Vagina (tissue), 2 donors: ENCODE results near the gene MAP4K4.

Experiments
- POLR2AphosphoS5 ChIP-seq, 2 donors: sonication (generic); formaldehyde crosslinking; IDR thresholded peaks; one replicate each; pipeline ENCODE4 v1.9.0; 2017; ENCODE audit warnings: antibody characterized with exemption in 2 of 2, mild to moderate bottlenecking in 2 of 2, low read depth in 1 of 2; ENCODE audit not compliant: insufficient read depth in 1 of 2
- TF ChIP-seq, protein P1 (sequence below), 3 experiments: fragments of 450-650 bp in 2 of 3; fragments of 200-600 bp in 1 of 3; sonication (generic) in 1 of 3; IDR thresholded peaks; one replicate each; pipeline ENCODE4 v1.5.1; 2017 to 2019; ENCODE audit warnings: antibody characterized with exemption in 3 of 3, mild to moderate bottlenecking in 2 of 3, moderate library complexity in 2 of 3

DNA sequence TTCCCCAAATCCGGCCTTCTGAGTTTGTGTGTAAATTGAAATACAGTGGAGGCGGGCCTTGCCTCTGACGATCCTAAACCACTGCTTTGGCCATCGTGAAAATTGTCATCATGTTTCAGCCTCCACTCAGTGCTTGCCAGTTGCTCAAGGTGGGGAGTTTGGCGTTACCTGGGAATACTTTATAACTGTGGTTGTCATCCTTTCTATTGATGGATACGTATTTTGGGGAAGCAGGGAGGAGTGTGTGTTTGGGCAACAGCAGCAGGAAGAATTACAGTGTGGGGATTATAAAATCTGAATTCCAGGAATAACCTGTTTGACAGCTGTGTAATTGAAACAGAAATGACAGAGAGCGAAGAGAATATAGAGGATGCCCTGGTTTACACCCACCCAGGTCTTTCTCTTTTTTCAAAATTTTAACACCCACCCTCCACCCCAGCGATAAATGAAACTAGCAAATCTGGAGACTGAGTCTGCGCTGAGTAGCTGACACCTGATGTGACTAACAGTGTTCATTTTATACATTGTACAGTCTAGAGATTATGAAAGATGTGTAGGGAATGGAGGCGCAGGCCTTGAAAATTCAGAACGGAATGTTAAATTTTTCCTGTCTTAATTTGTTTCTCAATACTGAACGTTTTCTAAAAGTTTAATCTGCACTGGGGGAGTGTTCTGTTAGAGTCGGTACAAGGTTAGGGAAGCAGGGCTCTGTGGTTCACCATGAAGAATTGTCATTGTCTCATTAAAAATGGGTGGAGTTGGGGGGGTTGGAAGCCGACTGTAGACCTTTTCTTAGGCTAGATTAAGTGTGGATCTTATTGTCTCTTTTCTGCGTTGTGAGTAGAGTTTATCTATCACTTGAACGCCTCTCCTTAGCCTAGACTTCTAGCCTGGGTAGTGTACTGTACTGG, 1.6 kb downstream of the MAP4K4 start:
- TF ChIP-seq, protein P1, sequence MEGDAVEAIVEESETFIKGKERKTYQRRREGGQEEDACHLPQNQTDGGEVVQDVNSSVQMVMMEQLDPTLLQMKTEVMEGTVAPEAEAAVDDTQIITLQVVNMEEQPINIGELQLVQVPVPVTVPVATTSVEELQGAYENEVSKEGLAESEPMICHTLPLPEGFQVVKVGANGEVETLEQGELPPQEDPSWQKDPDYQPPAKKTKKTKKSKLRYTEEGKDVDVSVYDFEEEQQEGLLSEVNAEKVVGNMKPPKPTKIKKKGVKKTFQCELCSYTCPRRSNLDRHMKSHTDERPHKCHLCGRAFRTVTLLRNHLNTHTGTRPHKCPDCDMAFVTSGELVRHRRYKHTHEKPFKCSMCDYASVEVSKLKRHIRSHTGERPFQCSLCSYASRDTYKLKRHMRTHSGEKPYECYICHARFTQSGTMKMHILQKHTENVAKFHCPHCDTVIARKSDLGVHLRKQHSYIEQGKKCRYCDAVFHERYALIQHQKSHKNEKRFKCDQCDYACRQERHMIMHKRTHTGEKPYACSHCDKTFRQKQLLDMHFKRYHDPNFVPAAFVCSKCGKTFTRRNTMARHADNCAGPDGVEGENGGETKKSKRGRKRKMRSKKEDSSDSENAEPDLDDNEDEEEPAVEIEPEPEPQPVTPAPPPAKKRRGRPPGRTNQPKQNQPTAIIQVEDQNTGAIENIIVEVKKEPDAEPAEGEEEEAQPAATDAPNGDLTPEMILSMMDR (IDR thresholded peaks at IDR 0.05), result no peak
- TF ChIP-seq POLR2AphosphoS5 (IDR thresholded peaks at IDR 0.05; ENCODE audit: insufficient read depth in 1 of 2, low read depth in 1 of 2), result peak in 1 of 2 donors; percentile 34
